Spleen (tissue), 11 donors: Measurements from ENCODE around the gene DIS3L. TPM values are rescaled to one million over a fixed set of nuclear protein-coding genes. Genes with fewer than 3 reads are reported as not detected.
A peak's percentile ranks its signal among the peaks of the same experiment; 100 is the strongest.

Experiments
- DNase-seq: peaks from one replicate; pipeline ENCODE4 v3.0.0-alpha.2; 2020
- H3K27ac ChIP-seq, 8 donors: fragments of 200-600 bp; sonication (generic) in 7 of 8; 1 replicate in 4 of 8; 2 replicates in 4 of 8; pipeline versions ENCODE4 v1.5.0 to v1.8.0; 2016 to 2021; ENCODE audit warnings: inconsistent platforms in 4 of 8, mild to moderate bottlenecking in 4 of 8, moderate library complexity in 1 of 8
- H3K27me3 ChIP-seq, 7 donors: fragments of 200-600 bp; sonication (generic) in 6 of 7; replicated peaks in 1 of 7; 1 replicate in 4 of 7; 2 replicates in 3 of 7; pipeline versions ENCODE4 v1.5.0 to v1.8.0; 2016 to 2021; ENCODE audit warnings: inconsistent platforms in 3 of 7, mild to moderate bottlenecking in 1 of 7
- H3K36me3 ChIP-seq, 6 donors: fragments of 200-600 bp; sonication (generic) in 5 of 6; 1 replicate in 4 of 6; 2 replicates in 2 of 6; pipeline versions ENCODE4 v1.5.0 to v1.8.0; 2016 to 2021; ENCODE audit warnings: inconsistent platforms in 2 of 6
- H3K4me1 ChIP-seq, 6 donors: fragments of 200-600 bp; sonication (generic) in 5 of 6; 1 replicate in 3 of 6; 2 replicates in 3 of 6; pipeline versions ENCODE4 v1.5.0 to v1.8.0; 2016 to 2021; ENCODE audit warnings: inconsistent platforms in 3 of 6
- H3K4me3 ChIP-seq, 8 donors: fragments of 200-600 bp; sonication (generic) in 7 of 8; 1 replicate in 4 of 8; 2 replicates in 4 of 8; pipeline versions ENCODE4 v1.5.0 to v1.8.0; 2016 to 2021; ENCODE audit warnings: inconsistent platforms in 4 of 8, mild to moderate bottlenecking in 4 of 8, moderate library complexity in 2 of 8
- H3K9me3 ChIP-seq, 8 donors: fragments of 200-600 bp; sonication (generic) in 7 of 8; 1 replicate in 4 of 8; 2 replicates in 4 of 8; pipeline versions ENCODE4 v1.5.0 to v1.8.0; 2016 to 2021; ENCODE audit warnings: inconsistent platforms in 4 of 8
- CTCF ChIP-seq, 11 experiments: fragments of 200-600 bp in 7 of 11; fragments of 450-650 bp in 4 of 11; sonication (generic) in 4 of 11; IDR thresholded peaks in 8 of 11; conservative IDR thresholded peaks in 3 of 11; 1 replicate in 7 of 11; 2 replicates in 4 of 11; pipeline versions ENCODE4 v1.4.0 to v1.8.0; 2016 to 2021; ENCODE audit warnings: antibody characterized with exemption in 11 of 11, inconsistent platforms in 4 of 11, mild to moderate bottlenecking in 1 of 11
- POLR2A ChIP-seq, 3 donors: fragments of 450-650 bp; IDR thresholded peaks; one replicate each; pipeline ENCODE4 v1.5.1; 2017; ENCODE audit warnings: antibody characterized with exemption in 3 of 3, mild to moderate bottlenecking in 1 of 3
- POLR2AphosphoS5 ChIP-seq, 3 donors: sonication (generic); formaldehyde crosslinking; IDR thresholded peaks; one replicate each; pipeline ENCODE4 v1.5.1; 2017; ENCODE audit warnings: antibody characterized with exemption in 3 of 3
- WGBS, 5 donors: extraction: QIAGEN DNeasy Blood & Tissue Kit in 3 of 5; methylation state at CpG; one replicate each; pipeline versions ENCODE4 v1.1.5 to v1.1.7; 2013 to 2018; 5-methylcytosine and 5-hydroxymethylcytosine counted together
- intact Hi-C: fragments of 100-400 bp; cut with DNase I; formaldehyde crosslinking; loops from one replicate; pipeline ENCODE4 v1.15.0; 2023; ENCODE audit warnings: low total_unique reads
- polyA plus RNA-seq, 3 donors: library from polyadenylated mRNA; stranded (reverse); fragments of 200-250 nt; gene quantifications; one replicate each; pipeline ENCODE4 v1.2.1, GENCODE V29; 2013
- total RNA-seq, 7 donors: library from RNA; depleted of rRNA in 3 of 7; stranded (reverse); fragments of >200 nt in 3 of 7; fragmentation: NEBNext Ultra II Directional in 4 of 7; extraction: Animal tissue kit (Norgen Biotek cat#: 25700) in 4 of 7; gene quantifications; one replicate each; pipeline versions ENCODE4 v1.1.0 to v1.2.1, GENCODE V29; 2016 to 2021
- donor health status: healthy with polysubstance abuse.
- donor health status: DM: no; HTN: no; CAD: no; lungs with moderate emphysema.
- donor health status: DM: no; HTN: no; CAD: no.
- donor health status: Bipolar disorder and iron deficiency.
- donor health status: healthy.
- donor health status: DM: no; HTN: no; CAD: no.
- donor health status: DM: yes; HTN: yes; CAD: no.

The DIS3L gene
- total and polyA plus RNA-seq, 10 donors, result 8.8 to 30.7 (median 25.4) TPM

GRCh38 chr15:66294157-66294931, 976 bp downstream of the DIS3L start:
- TF ChIP-seq CTCF (IDR thresholded peaks at IDR 0.05 in 8 of 11, conservative IDR thresholded peaks at IDR 0.05 in 3 of 11) (no peak), POLR2A (IDR thresholded peaks at IDR 0.05) (no peak), POLR2AphosphoS5 (IDR thresholded peaks at IDR 0.05) (no peak)
- H3K27ac ChIP-seq, result peak overlapping the region; percentile 81 to 96 (median 91)
- DNase-seq, result no peak
- H3K9me3 ChIP-seq, result no peaks in the 10 kb centered on the region
- peaks cover 12 to 66% (median 41%) of the 10 kb centered on the region in 6 donors for H3K4me1 ChIP-seq
- intact Hi-C loops, result loop anchor here (5.0 kb wide), 1 partner anchor 203 kb away; the partner anchor contains the start of gene SNAPC5
- no peaks in the 10 kb centered on the region for H3K27me3 ChIP-seq
- WGBS, 5 donors, result 5 to 9% (median 7%) methylated on average over 15 to 16 of the region's 16 CpGs
- H3K36me3 ChIP-seq, result peaks cover 0 to 19% (median 0%) of the 10 kb centered on the region in 6 donors
- H3K4me3 ChIP-seq, result peak overlapping the region; percentile 58 to 88 (median 77)

- H3K9me3 ChIP-seq, result no peaks in the 10 kb centered on the region
- H3K36me3 ChIP-seq, result peaks cover 0 to 25% (median 0%) of the 10 kb centered on the region in 6 donors
- intact Hi-C loops, result loop anchor here (5.0 kb wide), 1 partner anchor 202 kb away; the partner anchor contains the start of gene SNAPC5
- no peak for TF ChIP-seq CTCF (IDR thresholded peaks at IDR 0.05 in 8 of 11, conservative IDR thresholded peaks at IDR 0.05 in 3 of 11)
- TF ChIP-seq POLR2A (IDR thresholded peaks at IDR 0.05), result no peak
- 46 to 61% (median 57%) methylated on average over 3 of the region's 3 CpGs for WGBS, 5 donors
- peaks cover 12 to 66% (median 41%) of the 10 kb centered on the region in 6 donors for H3K4me1 ChIP-seq
- H3K27me3 ChIP-seq, result no peaks in the 10 kb centered on the region
- peak overlapping the region in 3 of 8 donors; percentile 75 to 88 (median 79) for H3K4me3 ChIP-seq
- DNase-seq, result no peak
- peak overlapping the region in 5 of 8 donors; percentile 90 to 96 (median 93) for H3K27ac ChIP-seq
These were observed 1.5 kb downstream of the DIS3L start for GRCh38 chr15:66294932-66295235.

GRCh38 chr15:66296186-66296585, 2.8 kb downstream of the DIS3L start:
- Histone ChIP-seq H3K9me3 (no peaks in the 10 kb centered on the region), H3K27ac (no peak overlapping the region), H3K4me1 (peaks cover 12 to 54% (median 41%) of the 10 kb centered on the region in 6 donors), H3K27me3 (no peaks in the 10 kb centered on the region), H3K4me3 (no peak overlapping the region), H3K36me3 (peaks cover 0 to 38% (median 3%) of the 10 kb centered on the region in 6 donors)
- 71 to 85% (median 76%) methylated on average over 5 of the region's 5 CpGs for WGBS, 5 donors
- DNase-seq, result no peak
- TF ChIP-seq POLR2AphosphoS5 (IDR thresholded peaks at IDR 0.05) (no peak), CTCF (IDR thresholded peaks at IDR 0.05 in 8 of 11, conservative IDR thresholded peaks at IDR 0.05 in 3 of 11) (no peak), POLR2A (IDR thresholded peaks at IDR 0.05) (no peak)
- intact Hi-C loops, result no loop called here

DNA sequence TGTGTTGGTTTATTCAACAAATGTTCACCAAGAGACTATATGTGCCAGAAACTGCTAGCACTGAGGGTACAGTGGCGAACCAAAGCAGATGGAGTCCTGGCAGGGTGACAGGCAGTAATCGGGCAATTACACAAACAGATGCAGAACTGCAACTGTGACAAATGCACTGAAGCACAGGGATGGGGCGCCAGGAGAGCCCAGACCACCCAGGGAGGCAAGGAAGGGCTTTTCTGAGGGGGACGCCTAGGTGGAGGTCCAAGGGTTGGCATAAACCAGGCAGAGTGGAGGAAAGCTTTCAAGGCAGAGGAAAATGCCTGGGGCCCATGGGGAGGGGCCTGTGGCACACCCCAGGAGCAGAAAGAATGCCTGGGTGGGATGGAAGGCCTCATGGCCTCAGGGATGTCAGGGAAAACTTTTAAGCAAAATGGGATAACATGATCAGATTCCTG, 5.5 kb downstream of the DIS3L start:
- H3K4me3 ChIP-seq, result no peak overlapping the region
- no peak for TF ChIP-seq POLR2AphosphoS5 (IDR thresholded peaks at IDR 0.05)
- peaks cover 5 to 34% (median 25%) of the 10 kb centered on the region in 6 donors for H3K4me1 ChIP-seq
- no peak overlapping the region for H3K27ac ChIP-seq
- DNase-seq, result no peak
- intact Hi-C loops, result no loop called here
- H3K9me3 ChIP-seq, result no peaks in the 10 kb centered on the region
- peaks cover 0 to 64% (median 3%) of the 10 kb centered on the region in 6 donors for H3K36me3 ChIP-seq
- H3K27me3 ChIP-seq, result no peaks in the 10 kb centered on the region
- 84 to 94% (median 93%) methylated on average over 4 of the region's 4 CpGs for WGBS, 5 donors
